IPS-NIHi7 (cell line): ENCODE results near the gene THUMPD2.
"Not testable (repeated sequence)": the region's sequence is repeated elsewhere in the genome, so short reads cannot be mapped to it uniquely, and the experiment has no call there.

Source experiments
- DNase-seq: peaks from one replicate; pipeline ENCODE4 v3.0.0; 2012; ENCODE audit warnings: mixed read lengths; ENCODE audit errors: extremely low spot score

THUMPD2 gene

GRCh38 chr2:39757156-39757555 lies 21.9 kb downstream of the THUMPD2 start:
- no peak for DNase-seq

DNA sequence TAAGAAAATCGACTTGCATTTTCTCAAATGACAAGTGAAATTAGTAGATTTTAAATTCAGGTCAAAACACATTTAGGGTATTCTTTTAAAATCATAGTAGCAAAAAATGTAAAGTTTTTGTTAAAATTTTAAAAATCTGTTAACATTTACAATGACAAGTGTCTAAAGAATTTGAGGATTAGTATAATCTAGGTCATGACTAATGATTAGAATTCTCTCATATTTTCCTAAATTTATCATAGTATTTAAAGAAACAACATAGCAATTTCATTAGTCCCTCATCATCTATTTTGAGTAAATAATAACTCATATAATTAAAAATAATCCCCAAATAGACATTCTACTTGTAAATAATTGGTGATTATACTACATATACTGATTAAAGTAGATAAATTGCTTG lies 23.6 kb downstream of the THUMPD2 start:
- DNase-seq: no peak

DNA sequence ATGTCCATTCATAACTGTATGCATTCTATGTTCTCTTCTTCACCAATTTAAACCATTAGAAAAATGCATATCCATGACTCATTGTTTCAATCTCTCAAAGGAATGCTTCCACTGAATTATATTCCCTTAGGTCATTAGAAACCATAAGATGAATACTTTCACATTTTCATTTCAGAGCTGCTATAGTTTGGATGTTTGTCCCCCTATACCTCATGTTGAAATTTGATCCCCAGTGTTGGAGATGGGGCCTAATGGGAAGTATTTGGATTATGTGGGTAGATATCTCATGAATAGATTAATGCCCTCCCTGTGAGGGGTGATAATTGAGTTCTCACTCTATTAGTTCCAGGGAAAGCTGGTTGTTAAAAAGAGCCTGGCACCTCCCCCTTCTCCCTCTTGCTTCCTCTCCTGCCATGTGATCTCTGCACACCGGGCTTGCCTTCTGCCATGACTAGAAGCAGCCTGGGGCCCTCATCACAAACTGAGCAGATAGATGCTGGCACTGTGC lies 35.7 kb downstream of the THUMPD2 start:
- DNase-seq: no peak

GRCh38 chr2:39741871-39742270 lies 37.2 kb downstream of the THUMPD2 start:
- DNase-seq: no peak

GRCh38 chr2:39739386-39739785 lies 39.7 kb downstream of the THUMPD2 start:
- no peak for DNase-seq

DNA sequence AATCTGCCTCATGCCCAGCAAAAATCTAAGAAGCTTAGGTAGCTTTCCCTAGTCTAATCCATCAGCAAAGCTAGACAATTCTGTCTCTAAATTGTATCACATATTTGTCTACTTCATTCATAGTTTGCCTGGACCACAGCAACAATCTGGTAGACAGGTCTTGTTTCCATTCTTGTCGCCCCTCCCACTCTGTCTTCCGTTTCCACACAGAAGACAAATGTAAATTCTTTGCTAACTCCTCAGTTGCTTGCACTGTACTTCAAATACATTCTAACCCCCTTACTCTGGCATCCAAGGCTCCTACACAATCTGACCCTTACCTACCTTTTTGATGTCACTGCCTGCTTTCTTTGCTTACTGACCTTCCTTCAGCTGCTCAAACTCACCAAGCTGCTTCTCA lies 40.1 kb downstream of the THUMPD2 start:
- no peak for DNase-seq

DNA sequence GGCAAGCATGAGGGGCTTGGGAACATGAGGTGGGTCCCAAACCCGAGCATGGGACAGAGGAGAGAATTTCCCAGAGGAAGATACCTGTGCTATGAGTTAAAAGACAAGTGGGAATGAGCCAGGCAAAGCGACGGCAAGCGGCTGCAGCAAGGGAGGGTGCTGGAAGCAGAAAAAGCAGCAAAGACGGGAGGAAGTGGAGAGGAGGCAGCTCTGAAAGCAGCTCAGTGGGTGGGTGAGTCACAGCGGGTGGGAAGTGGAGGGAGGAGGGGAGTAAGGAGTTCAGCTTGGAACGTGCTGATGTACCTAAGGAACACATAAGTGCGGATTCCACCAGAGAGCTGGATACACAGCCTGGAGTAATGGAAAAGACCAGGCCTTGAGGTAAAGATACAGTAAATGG lies 41.4 kb downstream of the THUMPD2 start:
- peak; percentile 56 for DNase-seq

DNA sequence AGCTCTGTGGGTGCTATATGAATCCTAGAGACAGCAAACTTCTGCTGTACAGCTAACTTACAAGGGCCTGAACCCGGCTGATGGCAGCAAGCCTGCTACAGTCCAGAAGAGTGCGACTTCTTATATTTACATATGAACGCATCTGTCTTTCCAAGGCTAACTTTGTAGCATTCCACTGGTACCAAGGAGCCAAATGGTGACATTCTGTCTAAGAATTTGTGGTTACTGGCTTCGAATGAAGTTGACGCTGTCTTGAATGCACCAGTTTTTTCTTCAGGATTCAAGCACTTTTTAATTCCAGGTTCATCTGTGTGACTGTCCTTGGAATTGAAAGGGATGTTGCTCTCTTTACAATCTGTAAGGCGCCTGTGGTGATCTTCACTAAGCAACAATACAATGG lies 42.4 kb downstream of the THUMPD2 start:
- DNase-seq: no peak

- DNase-seq: no peak
These were observed 43.4 kb downstream of the THUMPD2 start for GRCh38 chr2:39735648-39736047.

GRCh38 chr2:39734445-39734844 lies 44.6 kb downstream of the THUMPD2 start:
- no peak for DNase-seq

DNA sequence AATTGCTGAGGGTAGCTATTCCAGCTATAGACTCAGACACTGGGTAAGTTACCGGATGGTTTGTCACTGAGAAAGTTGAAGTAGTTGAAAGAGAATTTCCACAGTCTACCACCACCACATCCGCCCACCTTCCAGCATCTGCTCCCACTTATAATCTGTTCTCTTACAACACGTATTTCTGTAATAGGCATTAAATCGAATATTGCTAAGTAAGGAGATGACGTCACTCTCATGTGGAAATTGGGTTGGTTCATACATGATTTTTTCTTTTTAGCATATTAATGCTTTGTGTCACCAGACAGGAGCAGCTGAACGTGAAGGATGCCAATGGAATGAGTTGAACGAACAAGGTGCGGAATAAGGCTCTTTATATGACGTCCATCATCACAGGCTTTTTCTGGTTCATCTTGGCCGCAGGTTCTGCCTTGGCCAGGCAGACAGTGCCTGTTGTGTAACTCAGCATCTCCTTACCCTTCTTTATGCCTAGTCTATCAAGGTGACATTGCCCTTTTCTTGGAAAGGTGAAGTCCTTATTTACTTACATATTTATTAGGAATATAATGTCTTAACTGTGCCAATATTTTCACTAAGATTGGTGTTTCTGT lies 45.9 kb downstream of the THUMPD2 start:
- no peak for DNase-seq

- DNase-seq: no peak
These were observed 46.6 kb downstream of the THUMPD2 start for GRCh38 chr2:39732482-39732881.

DNA sequence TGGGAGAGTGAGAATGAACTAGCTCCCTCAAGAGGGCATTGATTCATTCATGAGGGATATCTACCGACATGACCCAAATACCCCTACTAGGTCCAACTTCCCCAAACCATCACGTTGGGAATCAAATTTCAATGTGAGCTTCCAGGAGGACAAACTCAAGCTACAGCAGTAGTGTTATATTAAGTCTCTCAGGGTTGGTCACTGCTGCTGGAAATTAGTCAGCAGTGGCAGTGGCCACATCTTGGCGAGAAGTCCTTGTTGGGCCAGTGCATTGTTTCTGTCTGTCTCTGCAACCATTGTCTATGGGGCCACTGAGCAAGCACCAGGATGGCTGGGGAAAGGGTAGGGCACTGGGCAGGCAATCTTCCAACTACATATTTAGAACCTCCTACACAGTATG lies 47.5 kb downstream of the THUMPD2 start:
- no peak for DNase-seq

DNA sequence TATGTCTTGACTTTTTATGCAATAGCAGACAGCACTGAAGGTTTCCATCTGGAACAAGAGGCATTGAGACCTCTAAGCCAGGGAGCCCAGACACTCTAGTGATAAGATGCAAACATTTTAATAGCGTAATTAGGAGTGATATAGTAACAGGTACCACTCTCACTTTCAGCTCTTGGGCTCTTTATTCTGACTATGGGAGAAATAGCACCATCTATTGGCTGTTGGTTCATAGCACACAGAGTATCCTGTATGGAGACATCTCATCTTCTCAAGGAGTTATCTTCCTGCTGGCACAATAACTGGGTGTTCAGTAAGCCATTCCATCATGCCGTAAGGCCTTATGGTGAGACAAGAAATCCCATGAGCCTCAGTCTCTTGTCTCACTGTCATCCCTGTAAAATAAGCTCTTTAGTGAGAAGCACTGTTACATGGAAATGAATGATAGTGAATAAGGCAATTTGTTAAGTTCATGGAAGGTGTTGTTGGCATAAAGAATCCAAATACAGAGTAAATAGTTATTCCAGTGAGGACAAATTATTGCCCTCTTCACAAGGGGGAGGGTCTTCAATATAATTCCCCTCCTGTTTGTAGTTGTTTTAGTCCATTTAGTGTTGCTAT lies 48.3 kb downstream of the THUMPD2 start:
- peak; percentile 54 for DNase-seq

- no peak for DNase-seq
These were observed 48.8 kb downstream of the THUMPD2 start for GRCh38 chr2:39730276-39730675.

GRCh38 chr2:39728941-39729351 lies 50.1 kb downstream of the THUMPD2 start:
- peak; percentile 63 for DNase-seq

GRCh38 chr2:39728085-39728484 lies 51.0 kb downstream of the THUMPD2 start:
- DNase-seq: not testable (repeated sequence)

- no peak for DNase-seq
These were observed 53.7 kb downstream of the THUMPD2 start for GRCh38 chr2:39725401-39725800.

DNA sequence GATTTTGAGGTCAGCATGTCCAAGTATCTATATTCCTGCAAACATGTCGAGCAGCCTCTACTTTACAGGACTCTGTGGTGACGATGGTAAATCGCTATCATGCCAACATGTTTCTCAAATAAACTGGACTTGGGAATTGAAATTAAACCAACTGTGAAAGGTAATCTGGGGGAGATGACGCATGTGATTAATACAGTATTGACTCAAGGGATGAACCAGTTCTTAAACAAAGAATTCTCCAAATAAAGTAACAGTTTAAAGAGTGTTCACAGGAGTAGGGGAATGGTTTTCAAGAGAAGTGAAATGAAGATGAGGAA lies 54.3 kb downstream of the THUMPD2 start:
- DNase-seq: no peak

GRCh38 chr2:39723946-39724827 lies 54.9 kb downstream of the THUMPD2 start:
- DNase-seq: no peak

- DNase-seq: no peak
These were observed 55.6 kb downstream of the THUMPD2 start for GRCh38 chr2:39723497-39723896.

GRCh38 chr2:39720970-39721369 lies 58.1 kb downstream of the THUMPD2 start:
- no peak for DNase-seq

DNA sequence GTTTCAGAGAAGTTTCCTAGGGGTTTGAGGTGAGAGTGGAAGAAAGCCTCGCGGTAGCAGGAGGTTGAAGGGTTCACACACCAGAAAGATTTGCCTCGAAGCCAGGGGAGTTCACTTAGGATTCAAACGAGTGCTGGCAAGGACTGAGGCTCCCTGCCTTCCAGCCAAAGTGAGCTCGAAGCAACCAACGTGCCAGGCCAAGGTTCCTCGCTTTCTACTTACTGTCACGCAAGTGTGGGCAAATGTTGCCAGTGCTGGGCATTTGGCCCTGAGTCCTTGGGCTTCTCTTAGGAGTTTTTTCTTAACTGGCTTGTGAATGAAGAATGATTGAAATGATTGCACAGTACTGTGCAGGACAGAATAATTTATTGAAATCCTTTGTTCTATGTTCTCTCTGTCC lies 59.7 kb downstream of the THUMPD2 start:
- DNase-seq: no peak
